G401 (cell line): ENCODE results near the gene HMGB4. TPM values are rescaled to one million over a fixed set of nuclear protein-coding genes. Genes with fewer than 3 reads are reported as not detected.

Experiments
- DNase-seq: peaks from one replicate; pipeline ENCODE4 v3.0.0-alpha.2; 2015; ENCODE audit warnings: low spot score
- in situ Hi-C: cut with HindIII; loops from 2 replicates; pipeline ENCODE4 v1.10.0; 2016; ENCODE audit warnings: low sequenced_read_pairs, mixed read lengths
- total RNA-seq: library from RNA; depleted of rRNA; stranded (reverse); fragments of >200 nt; shearing (Covaris generic); gene quantifications from 2 replicates; pipeline ENCODE4 v1.2.3, GENCODE V29; 2014; rRNA removed

HMGB4 gene
- total RNA-seq, result not detected in 2 replicates

GRCh38 chr1:33863779-33864178 is at the start of gene HMGB4:
TSS of gene HMGB4 (plus strand) at chr1:33864079. CDS start at chr1:33864192, 113 bp downstream.
- DNase-seq, result no peak
- in situ Hi-C loops, result no loop called here

GRCh38 chr1:33814166-33814565 is 49.7 kb upstream of the HMGB4 start:
- in situ Hi-C loops, result no loop called here
- no peak for DNase-seq

GRCh38 chr1:33815061-33815460 is 48.8 kb upstream of the HMGB4 start:
- no peak for DNase-seq
- in situ Hi-C loops, result no loop called here

- no peak for DNase-seq
- in situ Hi-C loops, result no loop called here
These were observed 45.8 kb upstream of the HMGB4 start for GRCh38 chr1:33818071-33818470.

GRCh38 chr1:33819290-33819912 is 44.5 kb upstream of the HMGB4 start:
- DNase-seq, result no peak
- in situ Hi-C loops, result no loop called here

- in situ Hi-C loops, result no loop called here
These were observed 44.0 kb upstream of the HMGB4 start for GRCh38 chr1:33819913-33820311.

GRCh38 chr1:33820804-33821203 is 43.1 kb upstream of the HMGB4 start:
- DNase-seq, result no peak
- in situ Hi-C loops, result no loop called here

More at GRCh38 chr1:33819913-33820311, 44.0 kb upstream of the HMGB4 start:
- no peak for DNase-seq

- no peak for DNase-seq
- in situ Hi-C loops, result no loop called here
These were observed 42.6 kb upstream of the HMGB4 start for GRCh38 chr1:33821291-33821690.

- in situ Hi-C loops, result no loop called here
- no peak for DNase-seq
These were observed 41.5 kb upstream of the HMGB4 start for GRCh38 chr1:33822396-33822795.

GRCh38 chr1:33823401-33823800 is 40.5 kb upstream of the HMGB4 start:
- no peak for DNase-seq
- in situ Hi-C loops, result no loop called here

GRCh38 chr1:33823830-33824229 is 40.0 kb upstream of the HMGB4 start:
- in situ Hi-C loops, result no loop called here
- no peak for DNase-seq

- in situ Hi-C loops, result no loop called here
- DNase-seq, result no peak
These were observed 39.6 kb upstream of the HMGB4 start for GRCh38 chr1:33824321-33824720.

- in situ Hi-C loops, result no loop called here
- DNase-seq, result no peak
These were observed 38.9 kb upstream of the HMGB4 start for GRCh38 chr1:33824971-33825370.

GRCh38 chr1:33825506-33825905 is 38.4 kb upstream of the HMGB4 start:
- in situ Hi-C loops, result no loop called here
- DNase-seq, result no peak

- in situ Hi-C loops, result no loop called here
These were observed 37.6 kb upstream of the HMGB4 start for GRCh38 chr1:33826311-33826710.

GRCh38 chr1:33826711-33827110 is 37.2 kb upstream of the HMGB4 start:
- DNase-seq, result no peak
- in situ Hi-C loops, result no loop called here

More at GRCh38 chr1:33826311-33826710, 37.6 kb upstream of the HMGB4 start:
- no peak for DNase-seq

GRCh38 chr1:33828059-33828458 is 35.8 kb upstream of the HMGB4 start:
- DNase-seq, result no peak
- in situ Hi-C loops, result no loop called here

- DNase-seq, result no peak
- in situ Hi-C loops, result no loop called here
These were observed 35.2 kb upstream of the HMGB4 start for GRCh38 chr1:33828654-33829053.

GRCh38 chr1:33836911-33837310 is 27.0 kb upstream of the HMGB4 start:
- no peak for DNase-seq
- in situ Hi-C loops, result no loop called here

- in situ Hi-C loops, result no loop called here
- DNase-seq, result no peak
These were observed 26.2 kb upstream of the HMGB4 start for GRCh38 chr1:33837635-33838034.

- in situ Hi-C loops, result no loop called here
These were observed 22.4 kb upstream of the HMGB4 start for GRCh38 chr1:33841494-33841893.

More at GRCh38 chr1:33841494-33841893, 22.4 kb upstream of the HMGB4 start:
- no peak for DNase-seq
